ENCODE measurements around the gene PIP4K2B.

PIP4K2B gene

GRCh38 chr17:38786372-38786771 lies 13.0 kb downstream of the PIP4K2B start:
- no peak for DNase-seq (ENCODE audit: low read depth, low spot score)

GRCh38 chr17:38783227-38783626 lies 16.1 kb downstream of the PIP4K2B start:
- H3K4me3 ChIP-seq (ENCODE audit: low read length) = no peak overlapping the region

More at GRCh38 chr17:38786372-38786771, 13.0 kb downstream of the PIP4K2B start:
- H3K4me3 ChIP-seq (ENCODE audit: low read length) = no peak overlapping the region

GRCh38 chr17:38779965-38780752 lies 19.2 kb downstream of the PIP4K2B start:
- no peak for DNase-seq (ENCODE audit: low read depth, low spot score)
- no peak overlapping the region for H3K4me3 ChIP-seq (ENCODE audit: low read length)

More at GRCh38 chr17:38783227-38783626, 16.1 kb downstream of the PIP4K2B start:
- no peak for DNase-seq (ENCODE audit: low read depth, low spot score)

- no peak for DNase-seq (ENCODE audit: low read depth, low spot score)
- H3K4me3 ChIP-seq (ENCODE audit: low read length) = no peak overlapping the region
Observed at GRCh38 chr17:38777641-38778250, 21.6 kb downstream of the PIP4K2B start.

GRCh38 chr17:38773258-38773657 lies 26.1 kb downstream of the PIP4K2B start:
- no peak for DNase-seq (ENCODE audit: low read depth, low spot score)
- H3K4me3 ChIP-seq (ENCODE audit: low read length) = no peak overlapping the region

GRCh38 chr17:38768417-38768816 lies 30.9 kb downstream of the PIP4K2B start:
- DNase-seq (ENCODE audit: low read depth, low spot score) = no peak

GRCh38 chr17:38766341-38766740 lies 33.0 kb downstream of the PIP4K2B start:
- H3K4me3 ChIP-seq (ENCODE audit: low read length) = no peak overlapping the region
- DNase-seq (ENCODE audit: low read depth, low spot score) = no peak

More at GRCh38 chr17:38768417-38768816, 30.9 kb downstream of the PIP4K2B start:
- no peak overlapping the region for H3K4me3 ChIP-seq (ENCODE audit: low read length)

- H3K4me3 ChIP-seq (ENCODE audit: low read length) = no peak overlapping the region
- DNase-seq (ENCODE audit: low read depth, low spot score) = no peak
Observed at GRCh38 chr17:38762231-38762630, 37.1 kb downstream of the PIP4K2B start.

GRCh38 chr17:38761612-38762011 lies 37.7 kb downstream of the PIP4K2B start:
- DNase-seq (ENCODE audit: low read depth, low spot score) = peak; percentile 55
- no peak overlapping the region for H3K4me3 ChIP-seq (ENCODE audit: low read length)

GRCh38 chr17:38753071-38753506 lies 46.3 kb downstream of the PIP4K2B start:
- DNase-seq (ENCODE audit: low read depth, low spot score) = no peak
- peak overlapping the region; percentile 69 for H3K4me3 ChIP-seq (ENCODE audit: low read length)

- H3K4me3 ChIP-seq (ENCODE audit: low read length) = peak within 1 kb of the TSS; percentile 69
- DNase-seq (ENCODE audit: low read depth, low spot score) = peak; percentile 100
Observed at GRCh38 chr17:38752308-38753070, 46.9 kb downstream of the PIP4K2B start, which contains the start of gene PSMB3. PSMB3 (plus strand) TSS chr17:38752741; CDS start chr17:38752827, 86 bp downstream.

GRCh38 chr17:38751808-38752307 lies 47.5 kb downstream of the PIP4K2B start:
- peak overlapping the region; percentile 69 for H3K4me3 ChIP-seq (ENCODE audit: low read length)
- peak; percentile 77 for DNase-seq (ENCODE audit: low read depth, low spot score)

GRCh38 chr17:38751144-38751807 lies 48.1 kb downstream of the PIP4K2B start:
- DNase-seq (ENCODE audit: low read depth, low spot score) = no peak
- peak overlapping the region; percentile 69 for H3K4me3 ChIP-seq (ENCODE audit: low read length)

- DNase-seq (ENCODE audit: low read depth, low spot score) = no peak
- peak overlapping the region; percentile 69 for H3K4me3 ChIP-seq (ENCODE audit: low read length)
Observed at GRCh38 chr17:38750312-38751121, 48.8 kb downstream of the PIP4K2B start.

- no peak for DNase-seq (ENCODE audit: low read depth, low spot score)
- H3K4me3 ChIP-seq (ENCODE audit: low read length) = no peak overlapping the region
Observed at GRCh38 chr17:38750044-38750311, 49.4 kb downstream of the PIP4K2B start.

- no peak overlapping the region for H3K4me3 ChIP-seq (ENCODE audit: low read length)
- no peak for DNase-seq (ENCODE audit: low read depth, low spot score)
Observed at GRCh38 chr17:38749223-38750043, 49.9 kb downstream of the PIP4K2B start.

GRCh38 chr17:38748892-38749222 lies 50.5 kb downstream of the PIP4K2B start:
- H3K4me3 ChIP-seq (ENCODE audit: low read length) = no peak overlapping the region
- no peak for DNase-seq (ENCODE audit: low read depth, low spot score)
